ENCODE data around the gene POU3F3.

GRCh38 chr2:104852090-104852666, 1.7 kb upstream of the POU3F3 start:
- TF ChIP-seq POLR2A (IDR thresholded peaks at IDR 0.05; ENCODE audit: extremely low read depth, insufficient read length) = no peak
- TF ChIP-seq CTCF (IDR thresholded peaks at IDR 0.05; ENCODE audit: low read depth, low read length) = no peak
- TF ChIP-seq, protein P1, sequence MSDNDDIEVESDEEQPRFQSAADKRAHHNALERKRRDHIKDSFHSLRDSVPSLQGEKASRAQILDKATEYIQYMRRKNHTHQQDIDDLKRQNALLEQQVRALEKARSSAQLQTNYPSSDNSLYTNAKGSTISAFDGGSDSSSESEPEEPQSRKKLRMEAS (IDR thresholded peaks at IDR 0.05; ENCODE audit: low read depth, low read length) = no peak
